ENCODE measurements around the gene HBE1.

HBE1 gene

GRCh38 chr11:5233307-5233706 is 36.4 kb downstream of the HBE1 start:
- ATAC-seq (ENCODE audit: low read depth): no peak
- Histone ChIP-seq H3K27me3 (ENCODE audit: insufficient read depth, poor library complexity, severe bottlenecking) (no peaks in the 10 kb centered on the region), H3K36me3 (ENCODE audit: low read depth) (no peaks in the 10 kb centered on the region), H3K27ac (ENCODE audit: poor library complexity, severe bottlenecking) (no peak overlapping the region), H3K4me1 (ENCODE audit: insufficient read depth, poor library complexity, severe bottlenecking) (no peaks in the 10 kb centered on the region), H3K9me3 (ENCODE audit: severe bottlenecking) (no peaks in the 10 kb centered on the region), H3K4me3 (ENCODE audit: severe bottlenecking) (no peak overlapping the region)
- DNase-seq (ENCODE audit: low spot score): no peak
- no peak for TF ChIP-seq CTCF (IDR thresholded peaks at IDR 0.05; ENCODE audit: poor library complexity, severe bottlenecking)

GRCh38 chr11:5232821-5233220 is 36.9 kb downstream of the HBE1 start:
- Histone ChIP-seq H3K9me3 (ENCODE audit: severe bottlenecking) (no peaks in the 10 kb centered on the region), H3K36me3 (ENCODE audit: low read depth) (no peaks in the 10 kb centered on the region), H3K27me3 (ENCODE audit: insufficient read depth, poor library complexity, severe bottlenecking) (no peaks in the 10 kb centered on the region), H3K27ac (ENCODE audit: poor library complexity, severe bottlenecking) (no peak overlapping the region), H3K4me1 (ENCODE audit: insufficient read depth, poor library complexity, severe bottlenecking) (no peaks in the 10 kb centered on the region), H3K4me3 (ENCODE audit: severe bottlenecking) (no peak overlapping the region)
- TF ChIP-seq CTCF (IDR thresholded peaks at IDR 0.05; ENCODE audit: poor library complexity, severe bottlenecking): no peak
- no peak for DNase-seq (ENCODE audit: low spot score)
- no peak for ATAC-seq (ENCODE audit: low read depth)

- no peak for DNase-seq (ENCODE audit: low spot score)
- Histone ChIP-seq H3K4me3 (ENCODE audit: severe bottlenecking) (no peak overlapping the region), H3K4me1 (ENCODE audit: insufficient read depth, poor library complexity, severe bottlenecking) (no peaks in the 10 kb centered on the region), H3K27ac (ENCODE audit: poor library complexity, severe bottlenecking) (no peak overlapping the region), H3K36me3 (ENCODE audit: low read depth) (no peaks in the 10 kb centered on the region), H3K9me3 (ENCODE audit: severe bottlenecking) (no peaks in the 10 kb centered on the region), H3K27me3 (ENCODE audit: insufficient read depth, poor library complexity, severe bottlenecking) (no peaks in the 10 kb centered on the region)
- ATAC-seq (ENCODE audit: low read depth): no peak
- no peak for TF ChIP-seq CTCF (IDR thresholded peaks at IDR 0.05; ENCODE audit: poor library complexity, severe bottlenecking)
Measured at GRCh38 chr11:5232176-5232575, 37.6 kb downstream of the HBE1 start.

GRCh38 chr11:5231111-5231510 is 38.6 kb downstream of the HBE1 start:
- DNase-seq (ENCODE audit: low spot score) (no peak), ATAC-seq (ENCODE audit: low read depth) (no peak)
- Histone ChIP-seq H3K4me1 (ENCODE audit: insufficient read depth, poor library complexity, severe bottlenecking) (no peaks in the 10 kb centered on the region), H3K36me3 (ENCODE audit: low read depth) (no peaks in the 10 kb centered on the region), H3K4me3 (ENCODE audit: severe bottlenecking) (no peak overlapping the region), H3K9me3 (ENCODE audit: severe bottlenecking) (no peaks in the 10 kb centered on the region), H3K27me3 (ENCODE audit: insufficient read depth, poor library complexity, severe bottlenecking) (no peaks in the 10 kb centered on the region), H3K27ac (ENCODE audit: poor library complexity, severe bottlenecking) (no peak overlapping the region)
- TF ChIP-seq CTCF (IDR thresholded peaks at IDR 0.05; ENCODE audit: poor library complexity, severe bottlenecking): no peak

- Histone ChIP-seq H3K9me3 (ENCODE audit: severe bottlenecking) (no peaks in the 10 kb centered on the region), H3K4me1 (ENCODE audit: insufficient read depth, poor library complexity, severe bottlenecking) (no peaks in the 10 kb centered on the region), H3K27me3 (ENCODE audit: insufficient read depth, poor library complexity, severe bottlenecking) (no peaks in the 10 kb centered on the region), H3K36me3 (ENCODE audit: low read depth) (no peaks in the 10 kb centered on the region), H3K4me3 (ENCODE audit: severe bottlenecking) (no peak overlapping the region), H3K27ac (ENCODE audit: poor library complexity, severe bottlenecking) (no peak overlapping the region)
- no peak for TF ChIP-seq CTCF (IDR thresholded peaks at IDR 0.05; ENCODE audit: poor library complexity, severe bottlenecking)
- ATAC-seq (ENCODE audit: low read depth) (no peak), DNase-seq (ENCODE audit: low spot score) (no peak)
Measured at GRCh38 chr11:5230266-5230665, 39.5 kb downstream of the HBE1 start.
